HG02642 (cell line): ENCODE results near the gene PLSCR1.
A peak's percentile ranks its signal among the peaks of the same experiment; 100 is the strongest.
"Not testable (repeated sequence)": the region's sequence is repeated elsewhere in the genome, so short reads cannot be mapped to it uniquely, and the experiment has no call there.

ENCODE experiments used
- ATAC-seq: cut with Tn5 transposase; IDR thresholded peaks from one replicate; pipeline ENCODE4 v1.9.1; 2021; ENCODE audit warnings: mild to moderate bottlenecking; ENCODE audit not compliant: unreplicated experiment, poor library complexity

The PLSCR1 gene

DNA sequence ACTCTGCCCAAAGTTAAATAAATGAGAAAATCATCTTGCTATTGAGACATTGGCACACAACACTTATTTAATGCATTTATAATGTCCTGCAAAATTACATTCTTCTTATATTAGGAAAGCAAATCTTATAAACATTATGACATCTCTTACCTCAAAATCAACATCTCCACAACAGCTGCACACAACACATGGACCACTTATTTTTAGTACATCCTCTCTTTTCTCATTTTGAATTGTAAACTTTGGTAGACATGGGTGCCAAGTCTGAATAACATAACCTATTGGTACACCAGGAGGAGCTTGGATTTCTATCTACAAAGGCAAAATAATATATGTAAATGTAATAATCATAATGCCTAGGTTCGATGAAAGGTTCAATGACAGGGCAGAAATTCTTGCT, 23.0 kb downstream of the PLSCR1 start:
- no peak for ATAC-seq

DNA sequence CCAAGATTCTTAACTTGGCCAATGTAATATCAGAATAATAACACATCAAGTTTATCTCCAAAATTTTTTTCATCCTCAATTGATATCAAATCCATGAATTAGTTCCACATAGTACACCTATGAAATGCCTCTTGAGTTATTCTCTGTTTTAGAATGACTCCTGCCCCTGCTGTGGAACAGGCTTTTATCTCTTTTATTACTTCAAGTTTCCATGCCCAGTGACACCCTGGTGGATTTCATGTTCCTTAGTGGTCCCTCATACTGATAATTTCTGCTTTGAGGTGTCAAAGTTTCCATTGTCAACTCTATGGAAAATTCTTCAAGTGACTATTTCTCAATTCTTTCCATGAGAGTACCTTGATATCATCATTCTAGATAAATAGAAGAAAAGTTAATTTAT, 24.6 kb downstream of the PLSCR1 start:
- ATAC-seq = no peak

DNA sequence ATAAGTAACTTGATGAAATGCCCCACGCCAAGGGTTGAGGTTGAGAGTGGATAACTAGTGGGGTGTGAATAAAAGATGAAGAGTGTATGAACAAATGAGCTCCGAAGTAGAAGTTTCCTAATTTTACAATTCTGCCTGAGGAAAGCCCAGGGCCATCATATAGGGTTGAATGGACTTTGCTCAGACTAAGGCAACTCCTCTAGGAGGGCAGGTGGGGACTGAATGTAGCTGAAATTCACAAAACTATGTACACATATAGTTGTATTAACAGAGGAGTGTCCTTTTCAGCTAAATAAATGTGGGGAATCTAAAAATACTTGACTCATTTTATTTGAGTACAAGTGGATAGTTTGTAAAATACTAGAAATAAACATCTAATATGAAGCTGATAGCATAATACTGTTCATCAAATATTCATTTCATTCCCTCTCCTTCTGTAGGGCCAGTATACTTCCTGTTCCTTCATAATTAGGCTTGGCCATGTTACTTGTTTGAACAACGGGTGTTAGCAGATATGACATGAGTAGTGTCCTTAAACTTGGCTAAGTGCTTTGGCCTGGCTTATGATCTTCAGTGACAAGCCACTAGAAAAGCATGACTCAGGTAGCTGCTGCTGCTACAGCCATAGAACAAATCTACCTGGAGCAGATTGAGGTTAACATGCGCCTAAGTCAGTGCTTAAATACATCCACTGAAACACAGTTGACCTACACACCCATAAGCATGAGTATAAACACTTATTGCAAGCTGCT, 26.5 kb downstream of the PLSCR1 start:
- ATAC-seq = no peak

DNA sequence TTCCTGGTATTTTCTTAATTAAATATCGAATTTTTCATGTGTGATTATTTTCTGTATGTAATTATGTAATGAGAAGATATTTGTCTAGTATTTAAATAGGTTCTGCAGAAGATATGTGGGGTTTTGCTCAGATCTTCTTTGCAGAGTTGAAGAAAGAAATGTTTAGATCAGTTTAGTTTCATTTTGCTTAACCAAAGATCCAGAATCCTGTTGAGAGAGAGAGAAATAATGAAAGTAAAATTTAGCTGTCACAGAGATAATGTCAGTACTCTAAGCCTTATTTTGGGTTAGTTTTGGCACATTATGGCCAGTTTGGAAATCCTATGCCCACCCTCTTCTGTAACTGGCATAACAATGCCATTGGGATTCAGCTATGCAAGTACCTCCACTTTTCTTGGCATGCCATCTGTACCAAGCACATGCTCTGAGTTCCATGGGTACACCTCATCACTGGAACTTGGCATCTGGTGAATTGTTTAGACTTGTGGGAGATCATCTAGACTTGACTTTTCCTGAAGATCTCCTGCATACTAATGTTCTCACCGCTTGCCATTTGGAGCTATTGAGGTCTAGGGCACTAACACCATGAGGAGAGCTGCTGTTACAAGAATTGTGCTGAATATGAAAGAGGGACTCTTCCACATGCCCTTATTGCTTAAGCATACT, 30.9 kb downstream of the PLSCR1 start:
- no peak for ATAC-seq

DNA sequence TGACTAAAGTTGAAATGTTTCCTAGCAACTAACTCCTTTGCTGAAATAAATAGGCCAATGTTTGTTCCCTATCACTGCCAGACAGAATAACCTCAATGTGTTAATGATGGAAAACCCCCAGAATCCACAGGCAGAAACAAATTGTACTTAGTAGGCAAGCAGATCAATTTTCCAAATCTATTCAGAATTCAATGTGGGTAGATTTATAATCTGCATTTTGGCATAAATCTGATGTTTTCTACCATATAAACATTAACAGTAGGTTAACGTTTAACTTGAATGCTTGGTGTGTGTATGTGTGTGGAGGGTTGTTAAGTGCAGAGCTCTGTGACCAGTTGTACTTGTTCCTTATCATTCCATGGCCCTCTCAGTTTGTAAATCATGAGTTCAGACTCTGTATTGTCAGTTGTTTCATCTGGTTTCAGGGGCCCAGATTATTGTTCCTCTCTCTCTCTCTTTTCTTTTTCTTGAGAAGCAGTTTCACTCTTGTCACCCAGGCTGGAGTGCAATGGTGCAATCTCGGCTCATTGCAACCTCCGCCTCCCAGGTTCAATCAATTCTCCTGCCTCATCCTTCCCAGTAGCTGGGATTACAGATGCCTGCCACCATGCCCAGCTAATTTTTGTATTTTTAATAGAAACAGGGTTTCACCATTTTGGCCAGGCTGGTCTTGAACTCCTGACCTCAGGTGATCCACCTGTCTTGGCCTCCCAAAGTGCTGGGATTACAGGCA, 32.8 kb downstream of the PLSCR1 start:
- ATAC-seq = no peak

DNA sequence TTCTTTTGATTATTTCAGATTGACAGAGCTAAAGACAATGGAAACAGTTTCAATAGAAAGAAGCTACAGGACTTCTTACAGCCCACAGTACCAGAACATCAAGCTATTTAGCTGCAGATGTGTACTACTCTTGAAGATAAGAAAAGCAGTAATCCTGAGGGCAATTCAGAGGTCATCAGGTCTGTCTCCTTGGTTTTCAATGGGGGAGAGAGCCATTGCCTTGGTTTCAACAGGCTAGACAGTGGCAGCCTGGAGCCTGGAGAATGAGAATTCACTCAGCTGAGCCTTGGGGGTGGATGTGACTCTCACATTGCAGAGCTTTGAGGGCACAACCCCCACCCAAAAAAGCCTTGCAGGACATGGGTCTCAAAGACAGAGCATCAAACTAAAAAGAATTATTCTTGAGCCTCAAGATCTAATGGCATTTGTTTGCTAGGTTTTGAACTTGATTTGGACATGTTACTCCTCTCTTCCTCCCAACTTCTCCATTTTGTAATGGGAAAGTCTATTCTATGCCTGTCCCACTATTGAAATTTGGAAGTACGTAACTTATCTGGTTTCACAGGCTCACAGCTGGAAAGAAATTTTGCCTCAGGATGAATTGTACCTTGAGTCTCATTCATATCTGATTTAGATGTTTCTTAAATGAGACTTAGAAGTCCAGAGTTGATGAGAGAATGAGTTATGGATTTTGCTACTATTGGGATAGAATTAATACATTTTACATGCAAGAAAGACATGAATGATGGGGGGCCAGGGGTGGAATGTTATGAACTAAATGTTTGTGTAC, 36.9 kb downstream of the PLSCR1 start:
- no peak for ATAC-seq

DNA sequence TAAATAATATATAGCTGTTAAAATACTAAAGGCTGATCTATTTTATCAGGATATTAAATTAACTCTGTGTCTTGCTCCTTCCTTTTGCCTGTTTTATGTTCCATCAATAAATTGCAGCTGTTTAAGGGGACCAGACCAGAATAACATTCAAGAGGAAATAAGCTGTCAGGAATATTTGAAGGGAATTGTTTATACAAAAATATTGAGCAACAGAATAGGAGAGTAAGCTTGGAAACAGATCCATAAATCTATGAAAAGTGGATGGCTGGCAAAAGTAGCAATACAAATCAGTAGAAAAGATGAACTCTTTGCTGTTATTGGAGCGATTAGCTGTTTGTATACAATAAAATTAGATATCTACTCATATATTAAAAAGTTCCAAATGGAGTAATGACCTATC, 38.9 kb downstream of the PLSCR1 start:
- no peak for ATAC-seq

DNA sequence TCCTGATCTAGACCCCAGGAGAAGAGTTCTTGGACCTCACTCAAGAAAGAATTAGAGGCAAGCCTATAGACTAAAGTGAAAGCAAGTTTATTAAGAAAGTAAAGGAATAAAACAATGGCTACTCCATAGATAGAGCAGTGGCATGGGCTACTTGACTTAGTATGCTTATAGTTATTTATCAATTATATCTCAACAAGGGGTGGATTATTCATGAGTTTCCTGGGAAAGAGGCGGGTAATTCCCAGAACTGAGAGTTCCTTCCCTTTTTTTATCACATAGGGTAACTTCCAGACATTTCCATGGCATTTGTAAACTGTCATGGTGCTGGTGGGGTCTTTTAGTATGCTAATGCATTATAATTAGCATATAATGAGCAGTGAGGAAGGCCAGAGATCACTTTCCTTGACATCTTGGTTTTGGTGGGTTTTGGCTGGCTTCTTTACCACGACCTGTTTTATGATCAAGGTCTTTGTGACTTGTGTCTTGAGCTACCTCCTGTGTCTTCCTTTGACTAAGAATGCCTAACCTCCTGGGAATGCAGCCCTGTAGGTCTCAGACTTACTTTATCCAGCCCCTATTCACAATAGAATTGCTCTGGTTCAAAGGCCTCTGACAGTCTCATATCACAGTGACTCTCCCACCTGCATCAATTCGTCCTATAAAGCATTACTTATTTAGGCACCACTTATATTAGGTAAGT, 39.8 kb downstream of the PLSCR1 start:
- no peak for ATAC-seq

DNA sequence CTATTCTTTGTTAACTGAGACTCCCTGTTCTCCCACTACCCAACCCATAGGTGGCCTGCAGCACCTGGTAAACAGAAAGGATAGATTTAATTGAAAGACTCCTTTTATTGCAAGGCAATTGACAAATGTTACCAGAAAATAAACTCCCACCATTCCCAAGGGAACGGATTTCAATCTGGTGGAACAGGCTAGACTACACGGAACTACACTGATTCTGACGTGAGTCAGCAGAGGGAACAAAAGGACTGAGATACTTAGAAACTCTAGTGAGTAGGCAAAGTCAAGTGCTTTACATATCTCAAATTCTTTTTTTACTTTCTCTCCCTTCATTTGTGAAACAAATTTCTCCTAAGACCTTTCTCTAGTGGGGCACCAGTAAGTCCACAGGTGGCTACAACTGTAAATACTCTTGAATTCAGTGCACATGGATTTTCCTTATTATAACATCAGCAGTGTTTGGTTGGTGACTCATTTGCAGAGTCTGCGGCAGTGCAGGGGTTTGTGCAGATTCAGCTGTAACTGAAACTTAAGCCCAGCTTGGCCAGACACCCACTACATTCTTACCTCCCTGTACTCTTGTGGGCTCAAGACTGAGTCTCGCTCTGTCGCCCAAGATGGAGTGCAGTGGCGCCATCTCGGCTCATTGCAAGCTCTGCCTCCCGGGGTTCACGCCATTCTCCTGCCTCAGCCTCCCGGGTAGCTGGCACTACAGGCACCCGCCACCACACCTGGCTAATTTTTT, 40.8 kb downstream of the PLSCR1 start:
- peak; percentile 99 for ATAC-seq

DNA sequence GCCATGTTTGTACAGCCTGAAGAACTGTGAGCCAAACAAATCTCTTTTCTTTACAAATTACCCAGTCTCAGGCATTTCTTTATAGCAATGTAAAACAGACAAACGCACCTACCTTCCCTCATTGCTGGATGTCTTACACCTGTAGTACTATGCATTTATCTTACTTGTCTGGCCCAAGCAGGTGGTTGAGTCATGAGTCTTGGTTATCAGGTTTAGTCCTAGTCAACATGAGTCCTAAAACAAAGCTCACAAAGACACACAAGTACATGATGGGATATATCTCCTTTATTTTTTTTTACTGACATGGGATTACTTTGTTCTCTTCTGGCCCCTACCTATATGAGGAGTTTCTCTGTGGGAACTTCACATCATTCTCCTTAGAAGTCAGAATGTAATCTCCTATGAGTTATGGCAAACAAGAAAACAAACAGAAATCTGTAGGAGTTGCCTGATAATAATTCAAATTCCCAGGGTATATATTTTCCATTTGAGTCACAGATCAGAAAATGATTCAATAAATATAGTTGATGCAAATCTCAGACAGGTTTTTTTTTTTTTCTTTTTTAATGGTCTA, 41.4 kb downstream of the PLSCR1 start:
- ATAC-seq = no peak

DNA sequence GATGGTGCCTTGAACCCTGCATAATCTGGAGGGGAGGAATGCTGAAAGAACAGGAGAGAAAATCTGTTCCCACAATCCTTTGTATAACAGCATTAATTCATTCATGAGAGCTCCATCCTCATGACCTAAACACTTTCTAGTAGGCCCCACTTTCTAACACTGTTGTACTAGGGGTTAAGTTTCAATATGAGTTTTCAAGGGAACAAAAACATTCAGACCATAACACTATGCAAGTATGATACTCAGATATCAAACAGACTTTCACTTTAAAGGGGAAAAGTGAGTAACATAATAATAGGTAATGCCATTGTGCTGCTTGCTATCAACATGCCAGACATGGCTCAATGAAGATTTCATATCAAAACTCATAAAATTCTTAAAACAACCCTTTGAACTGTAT, 42.7 kb downstream of the PLSCR1 start:
- ATAC-seq = no peak

DNA sequence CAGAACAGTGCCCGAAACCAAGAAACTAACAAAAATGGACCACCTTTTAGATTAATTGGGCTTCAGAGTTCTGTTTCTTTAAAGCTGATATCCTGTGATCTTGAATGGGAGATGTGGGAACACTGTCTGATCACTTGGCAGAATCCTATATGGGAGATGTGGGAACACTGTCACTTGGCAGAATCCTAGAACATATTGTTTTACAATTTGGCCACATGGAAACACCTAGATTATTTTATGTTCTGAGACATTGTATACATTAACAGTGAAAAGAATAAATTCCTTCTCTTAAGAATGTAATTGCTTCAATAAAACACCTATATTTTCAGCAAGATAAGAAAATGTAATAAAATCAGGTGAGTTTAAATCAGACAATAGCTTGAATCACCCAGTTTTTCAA, 44.7 kb downstream of the PLSCR1 start:
- ATAC-seq = no peak

DNA sequence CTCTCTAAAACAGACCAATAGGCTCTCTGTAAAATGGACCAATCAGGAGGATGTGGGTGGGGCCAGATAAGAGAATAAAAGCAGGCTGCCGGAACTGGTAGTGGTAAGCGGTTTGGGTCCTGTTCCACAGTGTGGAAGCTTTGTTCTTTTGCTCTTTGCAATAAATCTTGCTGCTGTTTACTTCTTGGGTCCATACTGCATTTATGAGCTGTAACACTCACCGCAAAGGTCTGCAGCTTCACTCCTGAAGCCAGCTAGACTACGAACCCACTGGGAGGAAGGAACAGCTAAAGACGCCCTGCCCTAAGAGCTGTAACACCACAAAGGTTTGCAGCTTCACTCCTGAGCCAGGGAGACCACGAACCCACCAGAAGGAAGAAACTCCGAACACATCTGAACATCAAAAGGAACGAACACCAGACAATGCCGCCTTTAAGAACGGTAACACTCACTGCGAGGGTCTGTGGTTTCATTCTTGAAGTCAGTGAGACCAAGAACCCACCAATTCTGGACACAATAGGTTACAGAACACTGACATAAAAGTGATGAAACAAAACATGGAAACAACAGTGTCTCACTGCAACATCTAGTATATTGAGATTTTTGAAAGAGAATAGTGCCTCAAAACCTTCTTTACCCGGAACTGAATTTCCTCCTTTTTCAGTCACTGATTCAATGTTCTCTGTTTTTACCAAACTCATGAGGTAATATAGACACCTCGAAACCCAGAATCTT, 46.2 kb downstream of the PLSCR1 start:
- ATAC-seq = no peak

DNA sequence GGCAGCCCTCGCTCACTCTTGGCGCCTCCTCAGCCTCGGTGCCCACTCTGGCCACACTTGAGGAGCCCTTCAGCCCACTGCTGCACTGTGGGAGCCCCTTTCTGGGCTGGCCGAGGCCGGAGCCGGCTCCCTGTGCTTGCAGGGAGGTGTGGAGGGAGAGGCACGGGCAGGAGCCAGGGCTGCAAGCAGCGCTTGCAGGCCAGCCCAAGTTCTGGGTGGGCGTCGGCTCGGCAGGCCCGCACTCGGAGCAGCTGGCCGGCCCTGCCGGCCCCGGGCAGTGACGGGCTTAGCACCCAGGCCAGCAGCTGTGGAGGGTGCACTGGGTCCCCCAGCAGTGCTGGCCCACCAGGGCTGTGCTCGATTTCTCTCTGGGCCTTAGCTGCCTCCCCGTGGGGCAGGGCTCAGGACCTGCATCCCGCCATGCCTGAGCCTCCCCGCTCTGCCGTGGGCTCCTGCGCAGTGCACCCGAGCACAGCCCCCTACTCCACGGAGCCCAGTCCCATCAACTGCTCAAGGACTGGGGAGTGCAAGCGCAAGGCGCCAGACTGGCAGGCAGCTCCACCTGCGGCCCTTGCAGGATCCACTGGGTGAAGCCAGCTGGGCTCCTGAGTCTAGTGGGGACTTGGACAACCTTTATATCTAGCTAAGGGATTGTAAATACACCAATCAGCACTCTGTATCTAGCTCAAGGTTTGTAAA, 47.1 kb downstream of the PLSCR1 start:
- not testable (repeated sequence) for ATAC-seq

DNA sequence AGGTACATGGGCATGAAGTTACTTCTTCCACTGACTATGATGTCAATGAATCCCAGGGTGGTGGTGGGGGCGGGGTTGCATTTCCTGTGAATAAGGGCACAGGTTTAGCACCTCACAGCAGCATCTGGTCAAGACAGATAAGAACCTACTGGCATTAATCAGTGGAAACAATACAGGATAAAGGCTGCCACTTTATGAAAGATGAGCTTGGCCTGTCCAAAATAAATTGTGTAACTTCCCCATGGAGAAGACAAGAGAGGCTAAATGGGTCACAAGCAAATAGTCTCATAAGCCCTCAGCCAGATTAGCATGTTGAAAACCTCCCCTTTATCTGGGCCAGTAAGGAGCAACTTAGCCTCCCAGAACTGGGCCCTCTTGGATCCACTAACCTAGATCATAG, 47.7 kb downstream of the PLSCR1 start:
- ATAC-seq = no peak

DNA sequence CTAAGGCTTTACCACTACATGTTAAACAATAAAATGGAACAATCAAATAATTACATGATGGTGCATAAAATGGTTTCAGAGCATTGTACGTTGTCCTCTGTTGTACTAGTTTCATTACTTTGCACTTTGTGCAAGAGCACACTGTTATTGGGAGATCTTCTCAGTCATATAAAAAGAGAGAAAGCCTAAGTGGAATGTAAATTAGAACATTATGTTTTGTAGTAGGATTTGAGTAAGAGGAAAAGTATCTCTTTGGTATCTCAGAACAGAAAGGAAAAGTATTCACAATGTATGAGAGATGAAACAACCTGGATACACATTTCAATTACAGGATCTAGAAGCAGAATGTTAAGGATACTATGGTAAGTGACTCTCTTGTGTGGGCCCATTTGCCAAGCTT, 48.2 kb downstream of the PLSCR1 start:
- no peak for ATAC-seq

DNA sequence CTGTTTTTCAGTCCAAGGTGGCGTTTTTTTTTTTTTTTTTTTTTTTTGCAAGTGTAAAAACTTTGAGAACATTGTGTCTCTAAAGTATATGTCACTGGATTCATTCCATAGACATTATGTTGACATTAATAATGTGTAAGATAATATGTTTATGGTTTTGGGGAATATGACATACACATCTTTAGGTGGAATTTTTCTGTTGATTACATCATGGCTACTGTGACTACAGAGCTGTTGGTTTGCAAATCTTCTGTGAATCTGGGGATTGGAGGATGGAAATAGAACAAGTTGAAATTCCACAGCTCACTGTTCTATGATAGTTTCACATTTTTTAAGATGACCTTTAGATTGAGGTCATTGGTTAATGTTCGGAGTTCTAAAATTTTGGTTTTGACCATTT, 50.6 kb downstream of the PLSCR1 start:
- no peak for ATAC-seq

DNA sequence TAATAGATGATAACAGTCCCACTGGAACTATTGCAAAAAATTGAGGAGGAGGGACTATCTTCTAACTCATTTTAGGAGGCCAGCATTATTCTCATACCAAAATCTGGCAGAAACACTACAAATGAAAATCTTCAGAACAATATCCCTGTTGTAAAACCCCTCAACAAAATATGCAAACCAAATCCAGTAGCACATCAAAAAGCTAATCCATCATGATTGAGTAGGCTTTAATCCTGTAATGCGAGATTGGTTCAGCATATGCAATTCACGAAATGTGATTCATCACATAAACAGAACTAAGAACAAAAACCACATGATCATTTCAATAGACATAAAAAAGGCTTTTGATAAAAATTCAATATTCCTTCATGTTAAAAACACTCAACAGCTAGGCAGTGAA, 51.2 kb downstream of the PLSCR1 start:
- ATAC-seq = no peak
